Measurements from ENCODE around the gene PSMC1.

GRCh38 chr14:90281756-90282155 lies 25.4 kb downstream of the PSMC1 start:
- no peak for TF ChIP-seq POLR2A (IDR thresholded peaks at IDR 0.05)
- TF ChIP-seq, protein P1, sequence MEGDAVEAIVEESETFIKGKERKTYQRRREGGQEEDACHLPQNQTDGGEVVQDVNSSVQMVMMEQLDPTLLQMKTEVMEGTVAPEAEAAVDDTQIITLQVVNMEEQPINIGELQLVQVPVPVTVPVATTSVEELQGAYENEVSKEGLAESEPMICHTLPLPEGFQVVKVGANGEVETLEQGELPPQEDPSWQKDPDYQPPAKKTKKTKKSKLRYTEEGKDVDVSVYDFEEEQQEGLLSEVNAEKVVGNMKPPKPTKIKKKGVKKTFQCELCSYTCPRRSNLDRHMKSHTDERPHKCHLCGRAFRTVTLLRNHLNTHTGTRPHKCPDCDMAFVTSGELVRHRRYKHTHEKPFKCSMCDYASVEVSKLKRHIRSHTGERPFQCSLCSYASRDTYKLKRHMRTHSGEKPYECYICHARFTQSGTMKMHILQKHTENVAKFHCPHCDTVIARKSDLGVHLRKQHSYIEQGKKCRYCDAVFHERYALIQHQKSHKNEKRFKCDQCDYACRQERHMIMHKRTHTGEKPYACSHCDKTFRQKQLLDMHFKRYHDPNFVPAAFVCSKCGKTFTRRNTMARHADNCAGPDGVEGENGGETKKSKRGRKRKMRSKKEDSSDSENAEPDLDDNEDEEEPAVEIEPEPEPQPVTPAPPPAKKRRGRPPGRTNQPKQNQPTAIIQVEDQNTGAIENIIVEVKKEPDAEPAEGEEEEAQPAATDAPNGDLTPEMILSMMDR (IDR thresholded peaks at IDR 0.05): no peak

Measured in thyroid gland (tissue), 4 donors.